Transverse colon (tissue), 4 donors: Measurements from ENCODE around the gene ACP1. TPM values are rescaled to one million over a fixed set of nuclear protein-coding genes. Genes with fewer than 3 reads are reported as not detected.

Experiments
- DNase-seq: peaks from one replicate; pipeline ENCODE4 v3.0.0-alpha.2; 2019
- H3K27ac ChIP-seq, 4 donors: fragments of 200-600 bp; sonication (generic); 2 replicates each; pipeline ENCODE4 v1.5.1; 2016 to 2018; ENCODE audit warnings: inconsistent platforms in 4 of 4
- H3K27me3 ChIP-seq: fragments of 200-600 bp; sonication (generic); 2 replicates; pipeline ENCODE4 v1.5.1; 2017; ENCODE audit warnings: inconsistent platforms
- H3K36me3 ChIP-seq, 4 donors: fragments of 200-600 bp; sonication (generic); 2 replicates each; pipeline ENCODE4 v1.5.1; 2017 to 2019; ENCODE audit warnings: inconsistent platforms in 4 of 4
- H3K4me1 ChIP-seq, 4 donors: fragments of 200-600 bp; sonication (generic); 2 replicates each; pipeline ENCODE4 v1.5.1; 2017 to 2020; ENCODE audit warnings: inconsistent platforms in 4 of 4
- H3K4me3 ChIP-seq, 4 donors: fragments of 200-600 bp; sonication (generic); 1 replicate in 1 of 4; 2 replicates in 3 of 4; pipeline versions ENCODE4 v1.5.1 to v1.6.1; 2017 to 2019; ENCODE audit warnings: inconsistent platforms in 4 of 4
- H3K9me3 ChIP-seq, 2 donors: fragments of 200-600 bp; sonication (generic); 2 replicates each; pipeline ENCODE4 v1.5.1; 2017 to 2019; ENCODE audit warnings: inconsistent platforms in 2 of 2
- CTCF ChIP-seq, 5 experiments: fragments of 200-600 bp in 3 of 5; fragments of 450-650 bp in 2 of 5; sonication (generic) in 3 of 5; IDR thresholded peaks; 1 replicate in 2 of 5; 2 replicates in 3 of 5; pipeline ENCODE4 v1.5.1; 2016 to 2017; ENCODE audit warnings: antibody characterized with exemption in 5 of 5, inconsistent platforms in 3 of 5, mild to moderate bottlenecking in 2 of 5, moderate library complexity in 1 of 5
- EP300 ChIP-seq: sonication (generic); formaldehyde crosslinking; IDR thresholded peaks from one replicate; pipeline ENCODE4 v1.6.1; 2017; ENCODE audit warnings: antibody characterized with exemption, low read depth
- POLR2A ChIP-seq: fragments of 450-650 bp; IDR thresholded peaks from one replicate; pipeline ENCODE4 v1.6.1; 2016; ENCODE audit warnings: antibody characterized with exemption, mild to moderate bottlenecking, moderate library complexity
- POLR2AphosphoS5 ChIP-seq, 3 donors: sonication (generic); formaldehyde crosslinking; IDR thresholded peaks; one replicate each; pipeline ENCODE4 v1.6.1; 2016; ENCODE audit warnings: antibody characterized with exemption in 3 of 3
- WGBS, 2 donors: methylation state at CpG; one replicate each; pipeline ENCODE4 v1.1.5; 2018; ENCODE audit warnings: low coverage in 1 of 2; 5-methylcytosine and 5-hydroxymethylcytosine counted together
- in situ Hi-C, 4 donors: fragments of 200-750 bp; cut with MboI; loops; one replicate each; pipeline versions ENCODE4 v1.15.0 to v1.15.1; 2017; ENCODE audit warnings: low sequenced_read_pairs in 3 of 4, low pct_ligation_motif_present in 1 of 4, low pct_unique_long_range_greater_than_20kb in 1 of 4
- intact Hi-C: fragments of 100-400 bp; cut with DNase I; formaldehyde crosslinking; loops from one replicate; pipeline ENCODE4 v1.15.1; 2023; ENCODE audit warnings: low total_unique reads
- total RNA-seq, 4 donors: library from RNA; depleted of rRNA; stranded (reverse); fragments of >200 nt; gene quantifications; one replicate each; pipeline ENCODE4 v1.1.0, GENCODE V29; 2016

Gene ACP1
- total RNA-seq, 4 donors from 2014 or later = 21.3 to 96.1 (median 66.4) TPM

DNA sequence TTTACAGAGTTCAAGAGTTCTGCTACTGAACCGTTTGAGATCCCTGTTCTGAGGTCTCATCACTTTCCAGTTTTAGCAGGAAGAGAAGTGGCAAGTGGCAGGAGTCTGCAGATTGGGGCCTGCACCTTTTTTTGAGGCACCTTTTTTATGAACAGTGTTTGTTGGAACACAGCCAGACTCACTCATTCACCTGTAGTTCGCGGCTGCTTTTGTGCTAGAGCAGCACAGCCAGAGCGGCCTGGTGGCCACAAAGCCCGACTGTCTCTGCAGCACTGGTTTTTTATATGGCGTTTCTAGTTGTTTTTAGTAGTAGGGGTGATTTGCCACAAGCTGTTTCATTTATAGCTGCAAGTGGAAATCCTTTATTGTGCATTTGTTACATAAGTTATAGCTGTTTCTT is 8.6 kb downstream of the ACP1 start:
- H3K4me3 ChIP-seq = no peak overlapping the region
- no peak for TF ChIP-seq EP300
- no peak for TF ChIP-seq CTCF (IDR thresholded peaks at IDR 0.05)
- no peak for TF ChIP-seq POLR2AphosphoS5 (IDR thresholded peaks at IDR 0.05)
- TF ChIP-seq POLR2A = no peak
- WGBS, 2 donors = 30% methylated on average over 6 of the region's 6 CpGs; no CpG with 5 or more reads in 1 of the 2 donors
- peaks cover 0 to 27% (median 6%) of the 10 kb centered on the region in 4 donors for H3K36me3 ChIP-seq
- intact Hi-C loops = no loop called here
- no peaks in the 10 kb centered on the region for H3K27me3 ChIP-seq
- in situ Hi-C loops = no loop called here
- H3K4me1 ChIP-seq = peaks cover 0 to 29% (median 7%) of the 10 kb centered on the region in 4 donors
- no peak overlapping the region for H3K27ac ChIP-seq
- DNase-seq = no peak
- no peaks in the 10 kb centered on the region for H3K9me3 ChIP-seq

DNA sequence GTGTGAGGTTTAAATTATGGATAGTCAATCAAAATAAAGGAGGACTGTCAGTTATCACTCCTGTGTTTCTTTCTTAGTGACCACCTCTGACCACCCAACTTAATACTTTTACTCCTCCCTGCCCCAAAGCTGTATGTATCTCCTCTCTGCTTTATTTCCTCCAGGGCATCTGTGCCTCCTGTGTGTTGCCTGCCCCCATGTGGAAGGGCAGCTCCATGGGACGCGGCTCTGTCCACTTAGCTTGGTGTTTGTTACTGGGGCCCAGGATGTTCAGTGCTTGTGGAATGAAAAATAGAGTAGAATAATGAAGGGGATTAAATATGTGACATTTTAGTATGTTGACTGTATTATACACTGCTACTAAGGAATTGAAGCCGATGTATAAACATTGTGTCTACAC is 9.8 kb downstream of the ACP1 start:
- in situ Hi-C loops (no loop called here), intact Hi-C loops (no loop called here)
- no peaks in the 10 kb centered on the region for H3K9me3 ChIP-seq
- 94 to 100% methylated on average over 1 to 3 of the region's 3 CpGs for WGBS, 2 donors
- DNase-seq = no peak
- TF ChIP-seq POLR2AphosphoS5 (IDR thresholded peaks at IDR 0.05) (no peak), EP300 (no peak), POLR2A (no peak), CTCF (IDR thresholded peaks at IDR 0.05) (no peak)
- H3K27me3 ChIP-seq = no peaks in the 10 kb centered on the region
- H3K4me1 ChIP-seq = peaks cover 0 to 22% (median 6%) of the 10 kb centered on the region in 4 donors
- peaks cover 0 to 36% (median 12%) of the 10 kb centered on the region in 4 donors for H3K36me3 ChIP-seq
- H3K4me3 ChIP-seq = no peak overlapping the region
- no peak overlapping the region for H3K27ac ChIP-seq

DNA sequence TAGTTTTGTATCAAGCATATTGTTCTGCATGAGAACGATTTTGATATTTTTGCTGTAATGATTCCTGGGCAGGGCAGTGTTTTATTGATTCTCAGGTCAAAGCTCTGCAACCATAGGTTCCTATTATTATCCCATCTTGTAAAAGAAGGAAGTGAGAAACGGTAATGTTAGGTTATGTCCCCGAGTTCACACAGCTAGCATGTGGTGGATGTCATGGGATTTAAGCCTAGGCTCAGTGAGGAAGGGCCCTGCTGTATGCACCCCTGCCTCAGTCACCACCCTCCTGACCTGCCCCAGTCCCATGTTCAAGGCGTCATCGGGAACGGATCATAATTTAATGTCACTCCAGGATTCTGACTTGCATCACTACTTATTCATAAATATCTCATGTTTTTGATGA is 10.7 kb downstream of the ACP1 start:
- 60 to 61% methylated on average over 6 of the region's 6 CpGs for WGBS, 2 donors
- no peak for DNase-seq
- H3K27ac ChIP-seq = no peak overlapping the region

GRCh38 chr2:278312-278926 is 13.7 kb downstream of the ACP1 start:
- H3K4me1 ChIP-seq = peaks cover 0 to 11% (median 0%) of the 10 kb centered on the region in 4 donors
- H3K9me3 ChIP-seq = no peaks in the 10 kb centered on the region
- no peak overlapping the region for H3K27ac ChIP-seq
- no peak overlapping the region for H3K4me3 ChIP-seq
- 65% methylated on average over 2 of the region's 2 CpGs; no CpG with 5 or more reads in 1 of the 2 donors for WGBS, 2 donors
- peaks cover 0 to 36% (median 15%) of the 10 kb centered on the region in 4 donors for H3K36me3 ChIP-seq
- no peak for TF ChIP-seq POLR2A
- no peak for TF ChIP-seq POLR2AphosphoS5 (IDR thresholded peaks at IDR 0.05)
- no peak for TF ChIP-seq EP300
- no peak for TF ChIP-seq CTCF (IDR thresholded peaks at IDR 0.05)
- intact Hi-C loops = no loop called here
- no peak for DNase-seq
- in situ Hi-C loops = no loop called here
- H3K27me3 ChIP-seq = no peaks in the 10 kb centered on the region

More for the DNA sequence above, 10.7 kb downstream of the ACP1 start:
- TF ChIP-seq POLR2AphosphoS5 (IDR thresholded peaks at IDR 0.05) (no peak), CTCF (IDR thresholded peaks at IDR 0.05) (no peak), POLR2A (no peak), EP300 (no peak)
- in situ Hi-C loops = no loop called here
- Histone ChIP-seq H3K36me3 (peaks cover 0 to 36% (median 15%) of the 10 kb centered on the region in 4 donors), H3K27me3 (no peaks in the 10 kb centered on the region), H3K9me3 (no peaks in the 10 kb centered on the region), H3K4me1 (peaks cover 0 to 12% (median 0%) of the 10 kb centered on the region in 4 donors), H3K4me3 (no peak overlapping the region)
- intact Hi-C loops = no loop called here
